ENCODE measurements around the gene GMPR2.

The GMPR2 gene

DNA sequence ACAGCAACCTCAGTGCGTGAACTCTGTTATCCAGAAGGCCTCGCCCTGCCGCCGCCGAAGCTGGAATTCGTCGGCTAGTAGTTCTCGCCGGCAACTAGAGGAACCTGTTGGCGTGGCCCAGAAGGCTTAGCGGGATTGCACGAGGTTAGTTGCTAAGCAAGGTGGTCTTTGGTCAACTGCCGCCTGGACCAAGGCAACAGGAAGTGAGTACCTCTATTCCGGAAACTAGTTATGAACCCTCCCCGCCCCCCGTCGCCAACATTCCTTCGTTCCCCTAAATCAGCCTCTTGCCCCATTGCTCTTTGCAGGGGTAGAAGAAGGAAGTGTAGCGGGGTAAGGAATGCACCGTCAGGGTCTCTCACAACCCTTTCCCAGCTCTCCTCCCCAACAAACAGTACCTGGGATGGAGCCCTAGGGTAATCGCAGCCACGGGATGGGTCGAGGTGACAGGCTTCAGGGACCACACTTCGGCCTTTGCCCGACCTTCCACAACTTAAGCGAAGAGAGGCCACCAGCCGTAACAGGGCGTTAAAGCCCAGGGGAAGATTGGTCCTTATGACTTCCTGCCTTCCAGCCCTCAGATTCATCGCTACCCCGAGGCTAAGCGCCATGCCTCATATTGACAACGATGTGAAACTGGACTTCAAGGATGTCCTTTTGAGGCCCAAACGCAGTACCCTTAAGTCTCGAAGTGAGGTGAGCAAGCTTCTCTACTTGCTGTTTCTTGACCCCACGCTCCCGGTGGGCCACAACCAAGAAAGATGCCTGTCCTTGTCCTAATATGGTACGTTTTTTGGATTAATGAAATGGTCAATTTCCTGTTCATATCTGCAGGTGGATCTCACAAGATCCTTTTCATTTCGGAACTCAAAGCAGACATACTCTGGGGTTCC is at the start of gene GMPR2:
GMPR2 (plus strand) TSS at position 285 of the 893 bp plus-strand sequence; CDS start at position 610, 325 bp downstream.
- no peak for DNase-seq (ENCODE audit: low spot score)

GRCh38 chr14:24183014-24183481 is 49.7 kb upstream of the GMPR2 start:
- DNase-seq (ENCODE audit: low spot score), result no peak

DNA sequence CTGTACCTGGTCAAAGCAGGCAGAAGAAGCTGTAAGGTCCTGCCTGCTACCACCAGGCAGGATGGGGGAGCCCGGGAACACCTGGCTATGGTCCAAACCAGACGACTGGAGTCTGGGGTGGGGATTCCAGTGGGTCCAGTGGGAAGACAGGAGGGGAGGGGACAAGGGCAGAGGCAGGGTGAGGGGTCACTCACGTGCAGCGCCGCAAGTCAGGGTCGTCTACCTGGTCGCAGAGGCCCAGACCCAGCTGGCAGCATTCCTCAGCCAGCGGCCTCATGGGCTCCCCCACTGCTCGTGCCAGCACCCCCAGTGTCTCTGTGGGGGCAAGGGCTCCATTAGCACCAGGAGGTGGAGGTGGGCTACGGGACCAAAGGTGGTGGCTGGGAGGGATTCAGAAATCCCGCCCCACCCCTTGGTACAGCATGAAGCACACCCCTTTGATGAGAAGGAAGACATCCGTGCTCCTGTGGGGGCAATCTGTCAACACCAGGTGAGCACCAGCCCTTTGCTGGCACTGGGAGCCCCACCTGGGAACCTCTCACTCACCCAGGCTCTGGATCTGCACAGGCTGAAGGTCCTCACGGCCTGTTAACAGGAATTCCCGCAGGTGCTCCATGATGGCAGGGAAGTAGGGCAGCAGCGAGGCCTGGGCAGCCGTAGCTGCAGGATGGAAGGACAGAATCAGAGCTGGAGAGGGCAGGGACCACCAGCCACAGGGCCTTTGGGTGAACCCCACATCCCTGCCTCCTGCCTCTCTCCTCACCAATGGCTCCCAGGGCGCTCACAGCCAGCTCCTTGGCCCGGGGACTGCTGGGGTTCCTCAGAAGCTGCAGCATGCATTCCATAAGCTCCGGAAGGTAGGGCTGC is 48.4 kb upstream of the GMPR2 start:
- DNase-seq (ENCODE audit: low spot score), result no peak

DNA sequence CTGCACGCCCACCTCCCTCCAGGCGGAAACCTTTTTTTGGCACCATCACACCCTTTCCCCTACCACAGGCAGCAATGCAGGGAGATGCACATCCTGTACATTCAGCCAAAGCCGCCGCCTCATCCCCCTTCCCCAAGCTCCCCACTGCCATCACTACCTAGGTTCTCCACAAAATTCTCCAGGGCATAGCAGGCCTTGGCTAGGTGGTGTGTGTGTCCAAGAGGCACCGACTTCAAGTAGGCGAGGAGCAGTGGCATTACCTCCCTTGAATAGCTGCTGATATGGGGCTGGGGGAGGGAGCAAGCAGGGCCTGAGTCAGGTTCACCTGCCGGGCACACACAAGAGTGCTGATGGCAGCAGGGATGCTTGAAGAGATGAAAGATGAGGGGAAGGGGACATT is 47.7 kb upstream of the GMPR2 start:
- DNase-seq (ENCODE audit: low spot score), result no peak

DNA sequence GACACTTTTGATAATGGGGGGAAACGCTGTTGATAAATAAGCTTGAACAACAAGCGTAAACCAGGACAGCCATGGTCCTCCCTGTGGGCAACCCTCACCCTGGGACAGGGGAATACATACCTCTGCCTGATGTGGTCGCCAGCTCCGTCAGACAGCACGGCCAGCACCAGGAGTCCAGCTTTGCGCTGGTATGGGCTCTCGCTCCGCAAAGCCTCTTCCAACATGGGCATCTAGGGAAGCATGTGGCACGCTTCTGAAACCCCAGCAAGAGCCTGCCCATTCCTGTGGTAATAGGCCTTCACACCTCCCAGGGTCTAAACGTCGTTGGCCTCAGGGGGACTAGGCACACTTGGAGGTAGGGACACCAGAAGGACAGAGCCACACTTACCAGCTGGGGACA is 47.0 kb upstream of the GMPR2 start:
- no peak for DNase-seq (ENCODE audit: low spot score)

GRCh38 chr14:24186831-24187538 is 45.7 kb upstream of the GMPR2 start:
- no peak for DNase-seq (ENCODE audit: low spot score)

- no peak for DNase-seq (ENCODE audit: low spot score)
Measured at GRCh38 chr14:24187539-24187915, 45.2 kb upstream of the GMPR2 start.

GRCh38 chr14:24188251-24189058 is 44.3 kb upstream of the GMPR2 start, which contains the start of gene IPO4:
Gene IPO4, minus strand, starts transcription at chr14:24188816. Its CDS starts 29 bp downstream, at chr14:24188787.
- peak; percentile 97 for DNase-seq (ENCODE audit: low spot score)

DNA sequence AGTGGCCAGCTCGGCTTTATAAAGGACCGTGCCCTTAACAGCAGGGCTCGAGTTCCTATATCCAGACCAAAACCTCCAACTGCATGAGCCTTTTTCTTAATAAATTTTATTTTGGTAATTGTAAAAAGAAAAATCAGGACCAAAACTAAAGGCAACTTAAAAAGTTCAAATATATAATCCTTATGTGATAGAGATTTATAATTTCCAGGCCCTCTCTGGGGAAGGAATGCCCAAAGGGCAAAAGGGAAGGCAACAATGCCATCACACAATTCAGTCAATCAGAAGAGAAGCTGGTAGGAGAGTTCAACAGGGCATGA is 43.7 kb upstream of the GMPR2 start:
- DNase-seq (ENCODE audit: low spot score), result no peak

DNA sequence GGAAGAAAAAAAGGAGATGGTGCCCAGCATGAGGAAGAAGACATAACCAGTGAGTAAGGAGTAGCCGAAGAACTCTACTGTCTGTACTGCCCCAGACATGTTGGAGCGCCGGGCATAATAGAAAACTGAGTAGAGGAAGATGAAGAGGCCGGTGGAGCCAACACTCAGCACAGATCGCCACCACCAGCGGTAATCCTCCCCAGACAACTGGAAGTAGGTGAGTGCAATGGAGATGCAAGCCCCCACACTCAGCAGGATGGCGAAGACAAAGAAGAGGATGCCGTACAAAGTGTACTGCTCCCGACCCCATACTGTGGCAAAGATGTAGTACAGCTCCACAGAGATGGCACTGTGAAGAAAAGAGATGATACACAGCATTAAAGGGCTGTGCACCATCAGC is 43.3 kb upstream of the GMPR2 start:
- DNase-seq (ENCODE audit: low spot score), result no peak

DNA sequence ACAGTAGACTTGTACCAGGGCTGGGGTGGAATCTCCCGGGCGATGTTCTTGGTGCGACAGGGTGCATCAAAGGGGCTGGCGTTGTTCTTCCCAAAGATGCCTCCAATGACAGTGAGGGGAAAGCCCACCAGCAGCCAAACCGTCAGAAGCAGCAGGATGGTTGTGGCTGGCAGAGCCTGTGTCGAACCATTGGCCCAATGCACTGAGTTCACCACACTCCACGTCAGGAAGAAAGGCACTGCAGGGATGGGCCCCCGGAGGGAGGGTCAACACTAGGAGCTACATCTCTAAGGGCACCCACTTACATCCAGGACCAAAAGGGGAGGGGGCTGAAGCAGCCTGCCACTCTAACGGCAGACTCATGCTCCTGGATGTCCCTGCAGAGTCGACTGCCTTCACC is 42.3 kb upstream of the GMPR2 start:
- no peak for DNase-seq (ENCODE audit: low spot score)

- DNase-seq (ENCODE audit: low spot score), result no peak
Measured at GRCh38 chr14:24192933-24193332, 39.8 kb upstream of the GMPR2 start.

- DNase-seq (ENCODE audit: low spot score), result peak; percentile 18
Measured at GRCh38 chr14:24194186-24194872, 38.4 kb upstream of the GMPR2 start.

GRCh38 chr14:24194873-24195185 is 37.9 kb upstream of the GMPR2 start:
- no peak for DNase-seq (ENCODE audit: low spot score)

DNA sequence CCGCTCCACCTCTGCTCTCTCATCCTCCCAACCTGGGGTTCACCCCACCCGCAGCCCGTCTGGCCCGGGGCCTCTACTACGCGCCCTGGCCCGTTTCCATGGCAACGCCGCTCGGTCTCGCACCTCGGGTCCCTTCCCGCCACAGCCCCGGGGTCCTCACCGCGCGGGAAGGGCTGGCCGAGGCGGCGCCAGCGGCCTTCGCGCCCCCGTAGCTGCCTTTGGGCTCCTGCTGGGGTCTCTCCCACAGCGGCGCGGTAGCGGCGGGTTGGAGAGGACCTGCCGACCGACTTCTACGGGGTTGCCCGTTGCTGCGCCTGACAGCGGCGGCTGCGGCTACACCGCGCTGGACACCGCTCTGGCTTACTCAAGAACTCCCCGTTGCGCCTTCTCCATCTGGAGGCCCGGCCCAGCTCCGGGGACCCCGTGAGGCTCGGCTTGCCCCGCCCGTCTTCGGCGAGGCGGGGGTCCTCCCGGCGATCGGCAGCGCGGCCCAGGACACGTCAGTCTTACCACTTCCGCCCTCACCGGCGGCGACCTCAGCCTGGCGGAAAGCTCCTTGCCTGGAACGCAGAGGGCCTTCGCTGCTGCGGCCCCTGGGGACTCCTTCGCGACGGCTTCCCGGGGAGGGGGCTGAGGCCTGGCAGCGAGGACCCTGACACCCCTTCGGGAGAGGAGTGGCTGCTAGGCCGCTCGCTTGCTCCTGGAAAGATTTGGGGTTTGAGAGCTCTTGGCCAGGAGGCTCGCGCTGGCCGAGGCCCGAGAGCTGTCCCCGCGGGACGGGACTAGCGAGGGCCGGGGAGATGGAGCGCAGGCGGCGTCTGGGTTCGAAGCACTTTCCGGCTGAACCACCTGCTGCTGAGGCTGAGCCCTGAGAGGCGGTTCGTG is 37.3 kb upstream of the GMPR2 start, which contains the start of gene TM9SF1:
TM9SF1 (minus strand) TSS at position 256 of the 885 bp plus-strand sequence. CDS start 422 bp downstream, outside the sequence.
- peak; percentile 82 for DNase-seq (ENCODE audit: low spot score)

DNA sequence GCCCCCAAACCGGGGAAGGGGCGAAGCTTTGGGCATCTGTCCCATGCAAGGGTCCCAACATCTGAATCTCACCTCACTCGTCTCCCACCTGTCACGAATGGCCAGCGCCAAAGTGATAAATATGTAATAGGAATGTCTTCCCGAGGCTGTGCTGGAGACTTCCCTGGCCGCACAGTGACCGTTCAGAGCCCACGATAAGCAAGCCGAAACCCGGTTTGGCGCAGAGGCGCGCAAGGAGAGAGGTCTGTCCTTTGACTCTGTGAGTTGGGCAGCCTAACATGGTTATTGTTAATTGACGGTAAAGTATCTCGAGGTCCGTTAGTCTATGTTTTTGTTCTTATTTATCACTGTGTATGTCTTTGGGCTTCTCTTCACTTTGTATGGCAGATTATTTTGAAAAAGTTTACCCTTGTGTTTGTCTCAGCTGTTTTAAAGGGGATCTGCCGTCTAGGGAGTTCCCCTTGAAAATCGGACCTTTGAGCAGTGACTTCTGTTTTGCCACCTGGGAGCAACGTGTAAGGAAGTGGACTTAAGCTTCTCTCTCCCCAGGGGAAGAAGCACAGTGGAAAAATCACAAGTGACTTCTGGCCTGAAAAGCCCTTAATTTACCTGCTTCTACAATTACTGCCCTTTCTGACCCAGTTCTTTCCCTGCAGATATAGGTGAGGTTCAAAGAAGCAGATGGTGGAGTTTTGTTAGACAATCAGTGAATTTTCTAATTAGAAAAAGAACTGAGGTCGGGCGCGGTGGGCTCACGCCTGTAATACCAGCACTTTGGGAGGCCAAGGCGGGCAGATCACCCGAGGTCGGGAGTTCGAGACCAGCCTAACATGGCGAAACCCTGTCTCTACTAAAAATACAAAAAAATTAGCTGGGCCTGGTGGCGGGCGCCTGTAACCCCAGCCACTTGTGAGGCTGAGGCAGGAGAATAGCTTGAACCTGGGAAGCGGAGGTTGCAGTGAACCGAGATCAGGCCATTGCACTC is 36.4 kb upstream of the GMPR2 start:
- peak; percentile 38 for DNase-seq (ENCODE audit: low spot score)

DNA sequence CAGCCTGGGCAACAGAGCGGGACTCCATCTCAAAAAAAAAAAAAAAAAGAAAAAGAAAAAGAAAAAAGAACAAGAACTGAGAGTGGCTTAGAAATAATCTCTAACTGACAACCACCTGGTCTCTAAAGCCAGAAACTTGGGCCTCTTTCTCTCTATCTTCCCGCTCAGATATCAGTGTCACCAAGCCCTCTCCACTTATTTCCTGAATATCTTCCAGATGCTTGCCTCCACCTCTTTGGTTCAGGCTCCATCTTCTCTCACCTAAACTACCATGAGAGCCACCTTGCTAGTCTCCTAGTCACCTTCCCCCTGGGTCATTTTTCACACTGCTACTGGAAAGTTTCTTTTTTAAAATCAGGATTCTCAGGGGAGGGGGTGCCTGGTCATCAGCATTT is 35.7 kb upstream of the GMPR2 start:
- no peak for DNase-seq (ENCODE audit: low spot score)

- no peak for DNase-seq (ENCODE audit: low spot score)
Measured at GRCh38 chr14:24198814-24199524, 33.8 kb upstream of the GMPR2 start.

All from cerebellar cortex (tissue), 1 donor.